ENCODE measurements around the gene PDE7B. TPM values are rescaled to one million over a fixed set of nuclear protein-coding genes. Genes with fewer than 3 reads are reported as not detected.

Gene PDE7B
- total RNA-seq, 4 donors from 2014 or later = 3.4 to 15.4 (median 9.3) TPM

DNA sequence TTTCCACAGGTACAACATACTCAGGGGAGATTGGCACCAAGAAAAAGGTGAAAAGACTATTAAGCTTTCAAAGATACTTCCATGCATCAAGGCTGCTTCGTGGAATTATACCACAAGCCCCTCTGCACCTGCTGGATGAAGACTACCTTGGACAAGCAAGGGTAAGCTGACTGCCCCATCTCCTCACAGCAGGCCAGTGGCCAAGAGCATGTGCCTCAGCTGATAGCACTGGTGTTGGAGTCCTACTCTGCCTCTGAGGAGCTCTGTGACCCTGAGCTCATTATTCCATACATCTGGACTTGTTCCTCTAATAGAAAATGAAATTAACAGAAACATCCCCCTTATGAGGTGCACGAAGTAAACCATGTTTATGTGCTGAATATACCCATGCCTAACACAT is 295.8 kb downstream of the PDE7B start:
- TF ChIP-seq POLR2AphosphoS5 (IDR thresholded peaks at IDR 0.05) = no peak
- TF ChIP-seq, protein P1, sequence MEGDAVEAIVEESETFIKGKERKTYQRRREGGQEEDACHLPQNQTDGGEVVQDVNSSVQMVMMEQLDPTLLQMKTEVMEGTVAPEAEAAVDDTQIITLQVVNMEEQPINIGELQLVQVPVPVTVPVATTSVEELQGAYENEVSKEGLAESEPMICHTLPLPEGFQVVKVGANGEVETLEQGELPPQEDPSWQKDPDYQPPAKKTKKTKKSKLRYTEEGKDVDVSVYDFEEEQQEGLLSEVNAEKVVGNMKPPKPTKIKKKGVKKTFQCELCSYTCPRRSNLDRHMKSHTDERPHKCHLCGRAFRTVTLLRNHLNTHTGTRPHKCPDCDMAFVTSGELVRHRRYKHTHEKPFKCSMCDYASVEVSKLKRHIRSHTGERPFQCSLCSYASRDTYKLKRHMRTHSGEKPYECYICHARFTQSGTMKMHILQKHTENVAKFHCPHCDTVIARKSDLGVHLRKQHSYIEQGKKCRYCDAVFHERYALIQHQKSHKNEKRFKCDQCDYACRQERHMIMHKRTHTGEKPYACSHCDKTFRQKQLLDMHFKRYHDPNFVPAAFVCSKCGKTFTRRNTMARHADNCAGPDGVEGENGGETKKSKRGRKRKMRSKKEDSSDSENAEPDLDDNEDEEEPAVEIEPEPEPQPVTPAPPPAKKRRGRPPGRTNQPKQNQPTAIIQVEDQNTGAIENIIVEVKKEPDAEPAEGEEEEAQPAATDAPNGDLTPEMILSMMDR (IDR thresholded peaks at IDR 0.05) = no peak
- no peak for TF ChIP-seq POLR2A (IDR thresholded peaks at IDR 0.05; ENCODE audit: low read depth)
- TF ChIP-seq EP300 (IDR thresholded peaks at IDR 0.05) = no peak
- H3K4me1 ChIP-seq = peaks cover 0 to 7% (median 2%) of the 10 kb centered on the region in 4 donors
- no peaks in the 10 kb centered on the region for H3K9me3 ChIP-seq
- 97% methylated on average over 2 of the region's 2 CpGs for WGBS
- intact Hi-C loops (cut with DNase I) = no loop called here
- DNase-seq (ENCODE audit: extremely low spot score) = no peak
- H3K36me3 ChIP-seq = peaks cover 0 to 11% (median 0%) of the 10 kb centered on the region in 4 donors
- H3K27me3 ChIP-seq = no peaks in the 10 kb centered on the region
- no peak overlapping the region for H3K4me3 ChIP-seq
- no peak overlapping the region for H3K27ac ChIP-seq (replicated peaks in 1 of 4)

DNA sequence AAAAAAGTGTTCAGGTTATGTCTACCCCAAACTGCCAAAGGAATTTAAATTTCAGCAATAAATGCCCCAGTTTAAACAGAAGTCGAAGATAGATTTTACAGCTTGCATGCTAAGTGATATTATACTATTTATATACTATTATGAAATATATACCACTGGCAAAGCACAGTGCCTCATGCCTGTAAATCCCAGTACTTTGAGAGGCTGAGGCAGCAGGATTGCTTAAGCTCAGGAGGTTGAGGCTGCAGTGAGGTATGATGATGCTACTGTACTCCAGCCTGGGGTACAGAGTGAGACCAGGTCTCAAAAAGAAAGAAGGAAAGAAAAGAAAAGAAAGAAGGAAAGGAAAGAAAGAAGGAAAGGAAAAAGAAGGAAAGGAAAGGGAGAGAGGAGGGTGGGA is 296.6 kb downstream of the PDE7B start:
- TF ChIP-seq POLR2A (IDR thresholded peaks at IDR 0.05; ENCODE audit: low read depth) = no peak
- intact Hi-C loops (cut with DNase I) = no loop called here
- Histone ChIP-seq H3K4me1 (peaks cover 0 to 6% (median 2%) of the 10 kb centered on the region in 4 donors), H3K4me3 (no peak overlapping the region), H3K36me3 (peaks cover 0 to 11% (median 2%) of the 10 kb centered on the region in 4 donors), H3K9me3 (no peaks in the 10 kb centered on the region), H3K27me3 (no peaks in the 10 kb centered on the region), H3K27ac (replicated peaks in 1 of 4) (no peak overlapping the region)
- 100% methylated on average over 1 of the region's 1 CpG for WGBS
- no peak for DNase-seq (ENCODE audit: extremely low spot score)

DNA sequence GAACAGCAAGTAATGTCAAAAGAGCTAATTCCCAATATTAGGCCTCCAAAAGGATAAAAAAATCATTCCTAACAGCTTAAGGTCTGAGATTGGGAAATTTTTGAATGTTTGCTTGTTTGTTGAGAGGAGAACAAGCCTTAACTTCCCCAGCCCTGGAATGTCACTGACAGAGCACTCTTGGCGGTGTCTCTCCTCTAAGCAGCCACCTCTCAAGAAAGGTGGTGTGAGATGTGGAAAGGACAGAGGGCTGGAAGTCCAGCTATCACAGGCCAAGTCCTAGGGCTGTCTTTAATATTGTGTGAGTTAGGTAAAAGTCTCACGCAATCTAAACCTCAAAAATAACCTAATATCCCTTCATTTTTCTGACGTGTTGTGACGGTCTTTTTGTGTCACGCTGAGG is 297.0 kb downstream of the PDE7B start:
- TF ChIP-seq POLR2A (IDR thresholded peaks at IDR 0.05; ENCODE audit: low read depth) (no peak), EP300 (IDR thresholded peaks at IDR 0.05) (no peak), POLR2AphosphoS5 (IDR thresholded peaks at IDR 0.05) (no peak)
- TF ChIP-seq, protein P1 (IDR thresholded peaks at IDR 0.05) = no peak
- Histone ChIP-seq H3K4me3 (no peak overlapping the region), H3K27me3 (no peaks in the 10 kb centered on the region), H3K4me1 (peaks cover 0 to 4% (median under 1%) of the 10 kb centered on the region in 4 donors), H3K27ac (replicated peaks in 1 of 4) (no peak overlapping the region), H3K9me3 (no peaks in the 10 kb centered on the region), H3K36me3 (peaks cover 0 to 11% (median 2%) of the 10 kb centered on the region in 4 donors)
- intact Hi-C loops (cut with DNase I) = no loop called here
- 94% methylated on average over 5 of the region's 5 CpGs for WGBS
- no peak for DNase-seq (ENCODE audit: extremely low spot score)

DNA sequence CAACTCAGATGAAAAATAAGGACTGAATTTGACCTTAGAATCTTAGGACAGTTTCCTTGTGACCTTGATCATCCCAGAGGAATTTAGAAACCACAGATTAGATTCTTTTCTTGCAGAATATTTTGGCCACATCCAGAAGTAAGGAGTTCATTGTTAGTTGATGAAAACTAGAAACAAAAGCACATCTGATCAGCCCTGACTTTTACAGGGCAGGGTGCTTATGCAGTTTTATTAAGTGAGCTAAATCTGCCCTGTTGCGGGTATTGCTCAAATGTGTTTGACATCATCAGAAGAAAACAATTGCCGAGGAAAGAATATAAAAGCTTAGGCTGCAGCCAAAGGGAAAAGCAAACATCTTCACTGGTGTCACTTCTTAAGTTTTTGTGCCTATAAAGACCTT is 297.8 kb downstream of the PDE7B start:
- no peak for DNase-seq (ENCODE audit: extremely low spot score)
- Histone ChIP-seq H3K4me1 (peaks cover 0 to 4% (median 2%) of the 10 kb centered on the region in 4 donors), H3K27me3 (no peaks in the 10 kb centered on the region), H3K4me3 (no peak overlapping the region), H3K9me3 (no peaks in the 10 kb centered on the region), H3K36me3 (peaks cover 0 to 15% (median 5%) of the 10 kb centered on the region in 4 donors), H3K27ac (replicated peaks in 1 of 4) (no peak overlapping the region)
- WGBS = 94% methylated on average over 2 of the region's 2 CpGs
- intact Hi-C loops (cut with DNase I) = no loop called here
- TF ChIP-seq POLR2A (IDR thresholded peaks at IDR 0.05; ENCODE audit: low read depth) (no peak), POLR2AphosphoS5 (IDR thresholded peaks at IDR 0.05) (no peak), EP300 (IDR thresholded peaks at IDR 0.05) (no peak)
- TF ChIP-seq, protein P1 (IDR thresholded peaks at IDR 0.05) = no peak

DNA sequence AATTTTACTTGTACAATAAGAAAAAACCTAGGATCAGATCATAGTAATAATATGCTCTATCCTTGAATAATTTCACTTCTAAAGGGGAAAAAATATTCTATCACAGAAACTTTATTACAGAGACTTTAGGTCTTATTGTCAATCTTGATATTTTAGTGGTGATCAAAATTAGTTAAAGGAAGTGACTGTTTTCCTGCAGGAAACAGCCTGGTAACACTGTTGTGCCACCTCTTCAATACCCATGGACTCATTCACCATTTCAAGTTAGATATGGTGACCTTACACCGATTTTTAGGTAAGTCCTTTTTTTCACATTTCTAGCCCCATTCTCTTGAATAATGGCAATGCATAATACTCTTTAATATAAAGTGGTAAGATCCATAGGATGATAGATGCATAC is 299.5 kb downstream of the PDE7B start:
- no peak for DNase-seq (ENCODE audit: extremely low spot score)
- no peak overlapping the region for H3K4me3 ChIP-seq
- H3K36me3 ChIP-seq = peaks cover 0 to 32% (median 15%) of the 10 kb centered on the region in 4 donors
- H3K27me3 ChIP-seq = no peaks in the 10 kb centered on the region
- intact Hi-C loops (cut with DNase I) = no loop called here
- H3K27ac ChIP-seq (replicated peaks in 1 of 4) = no peak overlapping the region
- no peak for TF ChIP-seq POLR2A (IDR thresholded peaks at IDR 0.05; ENCODE audit: low read depth)
- peaks cover 0 to 3% (median 1%) of the 10 kb centered on the region in 4 donors for H3K4me1 ChIP-seq
- WGBS = 88% methylated on average over 1 of the region's 1 CpG
- no peaks in the 10 kb centered on the region for H3K9me3 ChIP-seq
